Caco-2 (cell line): ENCODE measurements around the gene PARM1. TPM values are rescaled to one million over a fixed set of nuclear protein-coding genes. Genes with fewer than 3 reads are reported as not detected.

ENCODE experiments used
- BruUV-seq: library from RNA; stranded (reverse); fragments of 400-500 nt; replicated peaks from 2 replicates; lab custom pipeline; 2021; lab: Mats Ljungman, UMichigan
- CTCF ChIA-PET: fragments of 300-600 bp; sonication (Branson Sonifier 250); formaldehyde crosslinking; loops from one replicate; lab custom pipeline; 2022; ENCODE audit warnings: antibody characterized with exemption; lab: Charles Lee
- POLR2A ChIA-PET: fragments of 300-600 bp; sonication (Branson Sonifier 250); formaldehyde crosslinking; loops from one replicate; lab custom pipeline; 2022; ENCODE audit warnings: antibody characterized with exemption; lab: Charles Lee
- DNase-seq, 2 experiments: peaks; one replicate each; pipeline versions ENCODE4 v3.0.0 to v3.0.0-alpha.2; 2020 to 2022
- H3K27me3 ChIP-seq: replicated peaks from 2 replicates; pipeline ENCODE4 v1.6.0; 2011; ENCODE audit warnings: low read length; ENCODE audit not compliant: control insufficient read depth, insufficient read depth
- H3K36me3 ChIP-seq: 2 replicates; pipeline ENCODE4 v1.5.1; 2011; ENCODE audit warnings: low read length; ENCODE audit not compliant: control insufficient read depth, insufficient read depth
- H3K4me1 ChIP-seq: fragments of 250-450 bp; sonication (Bioruptor Pico); 2 replicates; pipeline ENCODE4 v1.5.1; 2020; ENCODE audit warnings: mild to moderate bottlenecking
- H3K4me3 ChIP-seq: 2 replicates; pipeline ENCODE4 v1.5.1; 2011; ENCODE audit warnings: low read depth, mild to moderate bottlenecking, control low read depth, low read length
- H3K9me3 ChIP-seq: fragments of 250-450 bp; sonication (Bioruptor Pico); 2 replicates; pipeline ENCODE4 v1.5.1; 2020; ENCODE audit warnings: mild to moderate bottlenecking, moderate library complexity
- H3K27ac Mint-ChIP-seq: one replicate; pipeline ENCODE4 v1.8.0; 2022; ENCODE audit warnings: mixed read lengths; ENCODE audit not compliant: unreplicated experiment
- H3K27me3 Mint-ChIP-seq: one replicate; pipeline ENCODE4 v1.8.0; 2022; ENCODE audit warnings: mixed read lengths; ENCODE audit not compliant: insufficient read depth, unreplicated experiment
- H3K36me3 Mint-ChIP-seq: one replicate; pipeline ENCODE4 v1.8.0; 2022; ENCODE audit warnings: mild to moderate bottlenecking, mixed read lengths; ENCODE audit not compliant: insufficient read depth, unreplicated experiment
- H3K4me1 Mint-ChIP-seq: one replicate; pipeline ENCODE4 v1.8.0; 2022; ENCODE audit warnings: low read depth, mixed read lengths; ENCODE audit not compliant: unreplicated experiment
- H3K4me3 Mint-ChIP-seq: one replicate; pipeline ENCODE4 v1.8.0; 2022; ENCODE audit warnings: mild to moderate bottlenecking, moderate library complexity, mixed read lengths; ENCODE audit not compliant: unreplicated experiment
- H3K9me3 Mint-ChIP-seq: one replicate; pipeline ENCODE4 v1.8.0; 2022; ENCODE audit warnings: mixed read lengths; ENCODE audit not compliant: unreplicated experiment
- intact Hi-C: fragments of 100-400 bp; cut with micrococcal nuclease; formaldehyde crosslinking; loops from one replicate; pipeline ENCODE4 v1.10.0; 2022; ENCODE audit not compliant: unreplicated experiment
- total RNA-seq: library from RNA; stranded (reverse); gene quantifications from 2 replicates; pipeline ENCODE4 v1.2.3, GENCODE V29; 2022
- TF ChIP-seq, protein P1 (sequence below), 2 experiments: fragments of 200-600 bp in 1 of 2; IDR thresholded peaks; 1 replicate in 1 of 2; 2 replicates in 1 of 2; pipeline versions ENCODE4 v1.5.1 to v1.8.0; 2011 to 2022; ENCODE audit warnings: antibody characterized with exemption in 1 of 2, control low read depth in 1 of 2, inconsistent platforms in 1 of 2, low read depth in 1 of 2, low read length in 1 of 2, mild to moderate bottlenecking in 1 of 2, moderate library complexity in 1 of 2; ENCODE audit not compliant: insufficient read depth in 1 of 2, severe bottlenecking in 1 of 2, unreplicated experiment in 1 of 2

The PARM1 gene
- total RNA-seq, 1 experiment from 2014 or later: 1.7 TPM

DNA sequence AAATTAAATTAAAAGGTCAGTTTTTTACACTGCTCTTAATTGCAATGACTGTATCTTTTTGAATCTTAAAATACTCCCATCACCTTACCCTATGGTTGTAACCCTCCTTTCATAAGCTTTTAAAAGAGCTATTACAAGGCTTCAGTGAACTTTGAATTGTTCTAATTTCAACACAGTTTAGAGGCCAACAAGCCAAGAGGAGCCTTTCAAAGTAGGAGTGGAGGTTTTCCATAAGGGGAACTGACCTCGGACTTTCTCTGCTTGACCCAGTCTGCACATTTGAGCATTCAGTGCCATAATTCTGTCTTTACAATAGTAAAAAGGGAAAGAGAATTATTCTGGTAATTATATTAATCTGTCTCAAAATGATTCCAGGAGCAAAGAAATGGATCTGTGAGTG, 98.9 kb downstream of the PARM1 start:
- H3K9me3 Mint-ChIP-seq: no peaks in the 10 kb centered on the region

DNA sequence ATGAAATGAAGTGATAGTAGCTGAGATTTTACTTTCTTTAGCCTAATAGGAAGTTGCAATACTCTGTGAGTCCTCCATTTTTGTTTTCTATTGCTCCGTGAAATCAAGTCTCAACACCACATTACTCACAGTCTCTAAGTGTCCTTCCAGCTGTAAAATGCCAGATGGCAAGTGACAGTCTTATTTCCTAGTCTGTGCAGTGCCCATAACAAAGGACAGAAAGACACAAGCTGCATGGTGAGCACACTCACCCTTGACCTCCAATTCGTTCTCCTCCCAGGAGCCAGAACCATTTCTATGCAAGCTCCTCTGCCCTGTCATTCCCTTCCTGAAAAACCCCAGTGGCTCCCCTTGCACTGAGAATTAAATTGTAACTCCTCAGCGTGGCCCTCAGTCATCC, 101.6 kb downstream of the PARM1 start:
- ChIA-PET POLR2A (no interaction called here), CTCF (no interaction called here)
- BruUV-seq: no TSS peak
- intact Hi-C loops: no loop called here
- TF ChIP-seq, protein P1, sequence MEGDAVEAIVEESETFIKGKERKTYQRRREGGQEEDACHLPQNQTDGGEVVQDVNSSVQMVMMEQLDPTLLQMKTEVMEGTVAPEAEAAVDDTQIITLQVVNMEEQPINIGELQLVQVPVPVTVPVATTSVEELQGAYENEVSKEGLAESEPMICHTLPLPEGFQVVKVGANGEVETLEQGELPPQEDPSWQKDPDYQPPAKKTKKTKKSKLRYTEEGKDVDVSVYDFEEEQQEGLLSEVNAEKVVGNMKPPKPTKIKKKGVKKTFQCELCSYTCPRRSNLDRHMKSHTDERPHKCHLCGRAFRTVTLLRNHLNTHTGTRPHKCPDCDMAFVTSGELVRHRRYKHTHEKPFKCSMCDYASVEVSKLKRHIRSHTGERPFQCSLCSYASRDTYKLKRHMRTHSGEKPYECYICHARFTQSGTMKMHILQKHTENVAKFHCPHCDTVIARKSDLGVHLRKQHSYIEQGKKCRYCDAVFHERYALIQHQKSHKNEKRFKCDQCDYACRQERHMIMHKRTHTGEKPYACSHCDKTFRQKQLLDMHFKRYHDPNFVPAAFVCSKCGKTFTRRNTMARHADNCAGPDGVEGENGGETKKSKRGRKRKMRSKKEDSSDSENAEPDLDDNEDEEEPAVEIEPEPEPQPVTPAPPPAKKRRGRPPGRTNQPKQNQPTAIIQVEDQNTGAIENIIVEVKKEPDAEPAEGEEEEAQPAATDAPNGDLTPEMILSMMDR (IDR thresholded peaks at IDR 0.05; ENCODE audit: insufficient read depth in 1 of 2, low read depth in 1 of 2, low read length in 1 of 2, severe bottlenecking in 1 of 2, unreplicated experiment in 1 of 2): no peak
- no peaks in the 10 kb centered on the region for H3K4me1 ChIP-seq
- no peak overlapping the region for H3K4me3 ChIP-seq
- Mint-ChIP-seq H3K4me1 (no peaks in the 10 kb centered on the region), H3K4me3 (no peak overlapping the region), H3K36me3 (no peaks in the 10 kb centered on the region), H3K9me3 (no peaks in the 10 kb centered on the region), H3K27me3 (no peaks in the 10 kb centered on the region), H3K27ac (no peak overlapping the region)
- H3K9me3 ChIP-seq: no peaks in the 10 kb centered on the region
- no peaks in the 10 kb centered on the region for H3K27me3 ChIP-seq
- H3K36me3 ChIP-seq: no peaks in the 10 kb centered on the region
- no peak for DNase-seq

More for the DNA sequence above, 98.9 kb downstream of the PARM1 start:
- H3K27me3 Mint-ChIP-seq: no peaks in the 10 kb centered on the region
- intact Hi-C loops: no loop called here
- H3K4me3 Mint-ChIP-seq: no peak overlapping the region
- ChIA-PET CTCF (no interaction called here), POLR2A (no interaction called here)
- H3K4me1 Mint-ChIP-seq: no peaks in the 10 kb centered on the region
- Histone ChIP-seq H3K27me3 (no peaks in the 10 kb centered on the region), H3K36me3 (no peaks in the 10 kb centered on the region), H3K9me3 (no peaks in the 10 kb centered on the region), H3K4me1 (no peaks in the 10 kb centered on the region), H3K4me3 (no peak overlapping the region)
- H3K27ac Mint-ChIP-seq: no peak overlapping the region
- no peak for DNase-seq
- TF ChIP-seq, protein P1 (IDR thresholded peaks at IDR 0.05; ENCODE audit: insufficient read depth in 1 of 2, low read depth in 1 of 2, low read length in 1 of 2, severe bottlenecking in 1 of 2, unreplicated experiment in 1 of 2): no peak
- no peaks in the 10 kb centered on the region for H3K36me3 Mint-ChIP-seq
- no TSS peak for BruUV-seq

DNA sequence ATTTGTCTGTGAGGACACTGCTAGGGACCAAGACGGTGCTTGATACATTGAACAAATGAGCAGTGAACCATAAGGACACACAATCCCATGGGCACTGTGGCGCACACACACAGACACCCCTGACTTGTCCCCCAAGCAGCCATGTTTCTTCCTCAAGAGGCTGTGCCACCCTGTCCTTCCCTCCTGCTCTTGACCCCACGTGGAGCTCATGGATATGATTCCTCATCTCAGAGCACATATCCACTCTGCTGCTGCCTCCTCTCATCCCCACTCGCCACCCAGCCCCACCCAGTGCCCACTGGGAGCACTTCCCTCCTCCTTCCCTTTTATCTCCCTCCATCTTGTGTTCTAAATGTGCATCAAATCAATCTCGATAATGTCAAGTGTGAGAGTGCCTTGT, 102.4 kb downstream of the PARM1 start:
- TF ChIP-seq, protein P1 (IDR thresholded peaks at IDR 0.05; ENCODE audit: insufficient read depth in 1 of 2, low read depth in 1 of 2, low read length in 1 of 2, severe bottlenecking in 1 of 2, unreplicated experiment in 1 of 2): no peak
- ChIA-PET CTCF (no interaction called here), POLR2A (no interaction called here)
- no peaks in the 10 kb centered on the region for H3K27me3 ChIP-seq
- intact Hi-C loops: no loop called here
- no peak overlapping the region for H3K4me3 ChIP-seq
- no peaks in the 10 kb centered on the region for H3K4me1 Mint-ChIP-seq
- no peak overlapping the region for H3K4me3 Mint-ChIP-seq
- no peaks in the 10 kb centered on the region for H3K36me3 Mint-ChIP-seq
- no peak for DNase-seq
- no peaks in the 10 kb centered on the region for H3K36me3 ChIP-seq
- H3K9me3 ChIP-seq: no peaks in the 10 kb centered on the region
- no peaks in the 10 kb centered on the region for H3K27me3 Mint-ChIP-seq
- no peaks in the 10 kb centered on the region for H3K4me1 ChIP-seq
- BruUV-seq: no TSS peak
- H3K9me3 Mint-ChIP-seq: no peaks in the 10 kb centered on the region
- H3K27ac Mint-ChIP-seq: no peak overlapping the region
